ENCODE data around the gene IL6R.
"Not testable (repeated sequence)": the region's sequence is repeated elsewhere in the genome, so short reads cannot be mapped to it uniquely, and the experiment has no call there.

Gene IL6R

DNA sequence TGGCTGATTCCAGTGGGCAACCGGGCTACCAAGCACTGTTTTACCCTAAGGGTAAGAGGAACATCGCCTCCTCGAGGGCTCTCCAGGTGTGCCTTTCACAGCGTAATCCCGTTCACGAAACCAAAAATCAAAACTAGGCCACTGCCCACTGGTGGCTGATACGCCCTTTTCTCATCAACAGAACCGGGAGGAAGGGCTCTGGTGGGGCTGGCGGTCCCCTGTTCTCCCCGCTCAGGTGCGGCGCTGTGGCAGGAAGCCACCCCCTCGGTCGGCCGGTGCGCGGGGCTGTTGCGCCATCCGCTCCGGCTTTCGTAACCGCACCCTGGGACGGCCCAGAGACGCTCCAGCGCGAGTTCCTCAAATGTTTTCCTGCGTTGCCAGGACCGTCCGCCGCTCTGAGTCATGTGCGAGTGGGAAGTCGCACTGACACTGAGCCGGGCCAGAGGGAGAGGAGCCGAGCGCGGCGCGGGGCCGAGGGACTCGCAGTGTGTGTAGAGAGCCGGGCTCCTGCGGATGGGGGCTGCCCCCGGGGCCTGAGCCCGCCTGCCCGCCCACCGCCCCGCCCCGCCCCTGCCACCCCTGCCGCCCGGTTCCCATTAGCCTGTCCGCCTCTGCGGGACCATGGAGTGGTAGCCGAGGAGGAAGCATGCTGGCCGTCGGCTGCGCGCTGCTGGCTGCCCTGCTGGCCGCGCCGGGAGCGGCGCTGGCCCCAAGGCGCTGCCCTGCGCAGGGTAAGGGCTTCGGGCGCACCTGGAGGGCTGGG lies at the start of gene IL6R:
Gene IL6R, plus strand, starts transcription at position 360 of the 763 bp plus-strand sequence. Its CDS starts 287 bp downstream, at position 647.
- no peak for FAIRE-seq

DNA sequence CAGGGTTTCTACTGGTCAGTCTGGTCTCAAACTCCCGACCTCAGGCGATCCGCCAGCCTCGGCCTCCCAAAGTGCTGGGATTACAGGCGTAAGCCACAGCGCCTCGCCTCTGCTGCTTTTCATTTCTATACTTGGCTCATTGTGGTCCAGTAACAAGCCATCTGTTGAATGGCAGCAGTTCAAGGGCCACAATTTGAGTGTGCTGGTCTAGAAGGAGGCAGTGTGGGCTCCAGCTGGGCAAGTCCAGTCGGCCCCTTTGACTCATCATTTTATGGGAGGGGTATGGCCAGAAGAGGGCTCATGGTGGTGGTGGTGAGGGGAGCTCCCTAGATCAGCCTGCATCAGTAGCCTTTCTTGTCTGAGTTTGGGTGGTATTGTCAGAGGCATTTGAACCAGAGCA lies 46.6 kb upstream of the IL6R start:
- no peak for FAIRE-seq

DNA sequence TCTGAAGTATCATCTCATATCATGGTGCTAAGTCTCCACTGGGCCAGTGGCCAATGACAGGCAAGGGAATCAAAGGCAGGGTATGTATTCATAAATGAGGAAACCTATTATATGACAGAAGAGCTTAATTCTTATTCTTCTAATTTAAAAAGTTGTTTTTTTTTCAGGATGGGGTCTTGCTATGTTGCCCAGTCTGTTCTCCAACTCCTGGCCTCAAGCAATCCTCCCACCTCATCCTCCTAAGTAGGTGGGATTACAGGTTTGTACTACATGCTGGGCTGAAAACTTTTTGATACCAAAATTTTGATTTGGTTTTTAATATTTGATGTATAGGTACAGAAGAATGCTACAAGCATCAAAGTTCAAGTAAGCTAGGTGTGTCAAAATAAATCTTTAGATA lies 44.9 kb upstream of the IL6R start:
- no peak for FAIRE-seq

DNA sequence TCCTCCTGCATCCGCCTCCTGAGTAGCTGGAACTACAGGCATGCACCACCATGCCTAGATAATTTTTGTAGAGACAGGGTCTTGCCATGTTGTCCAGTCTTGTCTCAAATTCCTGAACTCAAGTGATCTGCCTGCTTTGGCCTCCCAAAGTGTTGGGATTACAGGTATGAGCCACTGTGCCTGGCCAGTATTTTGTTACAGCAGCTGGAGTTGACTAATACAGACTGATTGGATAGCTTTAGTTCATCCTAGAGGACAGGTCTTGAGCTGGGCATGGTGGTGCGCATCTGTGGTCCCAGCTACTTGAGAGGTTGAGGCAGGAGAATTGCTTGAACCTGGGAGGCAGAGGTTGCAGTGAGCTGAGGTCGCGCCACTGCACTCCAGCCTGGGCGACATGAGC lies 44.3 kb upstream of the IL6R start:
- not testable (repeated sequence) for FAIRE-seq

DNA sequence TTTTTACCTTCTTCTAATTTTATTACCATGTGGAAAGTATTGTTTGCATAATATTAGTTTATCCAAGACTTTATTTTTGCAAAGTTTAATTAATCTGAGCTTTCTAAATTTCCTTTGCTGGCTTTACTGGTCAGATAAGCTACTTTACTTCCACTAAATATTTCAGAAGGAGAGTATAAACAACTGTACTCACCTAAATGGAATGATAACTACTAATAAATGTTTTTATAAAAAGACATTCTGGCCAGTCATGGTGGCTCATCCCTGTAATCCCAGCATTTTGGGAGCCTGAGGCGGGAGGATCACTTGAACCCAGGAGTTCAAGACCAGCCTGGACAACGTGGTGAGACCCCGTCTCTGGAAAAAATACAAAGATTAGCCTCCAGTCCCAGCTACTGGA lies 43.8 kb upstream of the IL6R start:
- FAIRE-seq: no peak

DNA sequence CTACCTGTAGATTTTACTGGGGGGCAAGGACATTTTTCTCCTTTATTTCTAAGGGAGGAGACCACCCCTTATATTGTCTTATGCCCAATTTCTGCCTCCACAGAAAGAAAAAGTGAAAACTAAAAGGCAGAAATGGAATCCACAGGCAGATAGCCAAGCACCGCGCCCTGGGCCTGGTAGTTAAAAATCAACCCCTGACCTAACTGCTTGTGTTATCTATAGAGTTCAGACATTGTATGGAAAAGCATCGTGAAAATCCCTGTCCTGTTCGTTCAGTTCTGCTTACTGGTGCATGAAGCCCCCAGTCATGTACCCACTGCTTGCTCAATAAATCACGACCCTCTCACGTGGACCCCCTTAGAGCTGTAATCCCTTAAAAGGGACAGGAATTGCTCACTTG lies 33.7 kb upstream of the IL6R start:
- FAIRE-seq: no peak

DNA sequence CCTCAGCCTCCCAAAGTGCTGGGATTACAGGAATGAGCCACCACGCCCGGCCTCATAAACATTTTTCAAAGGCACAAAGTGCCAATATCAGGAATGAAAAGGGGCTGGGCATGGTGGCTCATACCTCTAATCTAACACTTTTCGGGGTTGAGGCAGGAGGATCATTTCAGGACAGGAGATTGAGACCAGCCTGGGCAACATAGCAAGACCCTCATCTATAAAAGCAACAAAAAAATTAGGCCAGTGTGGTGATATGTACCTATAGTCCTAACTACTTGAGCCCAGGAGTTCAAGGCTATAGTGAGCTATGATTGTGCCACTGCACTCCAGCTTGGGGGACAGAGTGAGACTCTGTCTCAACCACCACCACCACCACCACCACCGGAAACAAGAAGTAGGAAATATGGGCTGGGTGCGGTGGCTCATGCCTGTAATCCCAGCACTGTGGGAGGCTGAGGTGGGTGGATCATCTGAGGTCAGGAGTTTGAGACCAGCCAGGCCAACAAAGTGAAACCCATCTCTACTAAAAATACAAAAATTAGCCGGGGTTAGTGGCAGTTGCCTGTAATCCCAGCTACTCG lies 31.3 kb upstream of the IL6R start:
- FAIRE-seq: not testable (repeated sequence)

DNA sequence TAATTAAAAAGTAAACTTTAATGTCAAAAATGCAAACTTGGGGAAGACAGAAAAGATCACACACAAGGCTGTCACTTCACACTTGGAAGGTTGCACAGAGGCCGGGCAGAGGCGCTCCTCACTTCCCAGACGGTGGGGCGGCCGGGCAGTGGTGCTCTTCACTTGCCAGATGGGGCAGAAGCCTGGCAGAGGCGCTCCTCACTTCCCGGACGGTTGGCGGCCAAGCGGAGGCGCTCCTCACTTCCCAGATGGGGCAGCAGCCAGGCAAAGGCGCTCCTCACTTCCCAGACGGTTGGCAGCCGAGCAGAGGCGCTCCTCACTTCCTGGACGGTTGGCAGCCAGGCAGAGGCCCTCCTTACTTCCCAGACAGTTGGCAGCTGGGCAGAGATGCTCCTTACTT lies 25.8 kb upstream of the IL6R start:
- FAIRE-seq: no peak

DNA sequence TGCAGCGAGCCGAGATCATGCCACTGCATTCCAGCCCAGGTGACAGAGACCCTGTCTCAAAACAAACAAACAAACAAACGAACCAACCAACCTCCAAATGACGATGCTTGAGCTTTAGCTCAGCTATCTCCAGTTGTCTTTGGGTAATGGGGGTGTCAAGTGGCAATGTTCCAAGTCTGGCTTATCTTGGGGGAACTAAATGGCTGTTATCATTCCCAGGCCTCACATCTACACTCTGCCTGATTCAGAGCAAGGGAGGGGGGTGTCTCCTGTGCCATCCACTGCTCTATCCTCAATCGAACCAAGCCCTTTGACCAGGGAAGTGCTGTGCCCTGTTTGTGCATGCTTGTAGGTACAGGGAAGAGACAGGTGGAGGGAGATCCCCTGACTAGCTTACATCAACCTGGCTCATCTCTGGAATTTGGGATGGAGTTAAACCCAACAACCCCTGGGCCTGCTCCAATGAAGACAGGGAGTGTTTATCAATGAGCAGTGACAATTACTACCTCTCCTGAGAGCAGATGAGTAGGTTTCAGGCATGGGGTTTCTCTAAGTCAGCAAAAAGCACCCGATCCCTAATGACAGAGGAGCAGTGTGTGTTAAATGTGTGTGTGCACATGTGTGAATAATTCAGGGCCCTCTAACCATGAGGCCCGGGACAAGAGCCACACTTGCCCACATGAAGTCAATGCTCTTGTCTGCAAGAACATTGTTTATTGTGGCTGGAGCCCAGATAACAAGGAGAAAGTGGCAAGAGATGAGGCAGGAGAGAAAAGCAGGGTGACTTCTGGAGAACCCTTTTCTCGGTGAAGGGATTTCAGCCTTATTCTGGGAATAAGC lies 20.3 kb upstream of the IL6R start:
- no peak for FAIRE-seq

DNA sequence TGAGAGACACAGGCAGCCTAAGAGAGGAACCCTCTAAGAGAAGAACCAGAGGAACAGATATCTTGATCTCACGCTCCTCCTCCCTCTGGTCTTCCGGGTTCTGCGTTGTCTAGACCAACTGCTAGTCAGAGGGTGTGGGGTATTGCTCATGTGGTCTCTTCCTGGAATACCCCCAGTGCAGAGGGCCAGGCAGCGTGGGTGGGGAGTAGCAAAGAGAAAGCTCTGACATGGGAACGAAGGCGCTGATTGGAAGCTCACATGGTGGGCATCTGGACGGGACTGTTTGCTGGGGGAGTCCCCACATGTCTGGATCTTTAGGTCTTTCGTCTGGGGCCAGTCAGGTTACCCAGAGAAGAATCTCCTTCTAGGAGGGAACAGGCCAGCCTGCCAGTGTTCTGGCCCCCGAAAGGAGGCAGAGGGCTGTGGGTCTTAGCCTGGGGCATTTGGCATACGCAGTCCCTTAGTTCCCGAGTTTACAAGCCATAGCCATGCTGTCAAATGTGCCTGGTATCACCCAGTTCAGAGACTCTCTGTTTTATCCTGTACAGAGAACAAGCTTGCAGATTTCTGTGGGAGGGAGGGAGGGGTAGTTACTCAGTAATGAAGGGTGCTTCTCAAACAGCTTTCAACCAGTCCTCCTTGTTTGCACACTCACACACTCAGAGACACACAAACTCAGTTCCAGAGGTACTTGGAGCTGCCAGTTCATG lies 18.3 kb upstream of the IL6R start:
- FAIRE-seq: no peak

DNA sequence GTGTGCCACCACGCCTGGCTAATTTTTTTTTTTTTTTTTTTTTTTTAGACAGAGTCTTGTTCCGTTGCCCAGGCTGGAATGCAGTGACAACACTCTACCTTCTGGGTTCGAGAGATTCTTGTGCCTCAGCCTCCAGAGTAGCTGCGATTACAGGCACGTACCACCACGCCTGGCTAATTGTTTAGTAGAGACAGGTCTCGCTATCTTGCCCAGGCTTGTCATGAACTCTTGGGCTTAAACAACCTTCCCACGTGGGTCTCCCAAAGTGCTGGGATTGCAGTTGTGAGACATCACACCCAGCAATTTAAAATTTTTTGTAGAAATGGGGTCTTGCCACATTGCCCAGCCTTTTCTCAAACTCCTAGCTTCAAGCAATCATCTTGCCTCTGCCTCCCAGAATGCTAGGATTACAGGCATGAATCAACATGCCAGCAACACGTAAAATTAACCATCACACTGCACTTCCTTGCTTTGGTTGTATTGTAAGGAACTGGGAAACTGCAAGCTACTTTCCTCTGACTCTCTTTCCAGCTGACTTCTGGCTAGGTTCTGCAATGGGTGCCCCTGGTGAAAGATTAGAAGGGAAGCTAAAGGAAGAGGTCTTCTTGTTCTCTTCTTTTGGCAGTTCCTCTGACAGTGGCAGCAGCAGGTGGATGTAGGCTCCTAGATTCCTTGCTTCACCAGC lies 13.9 kb upstream of the IL6R start:
- FAIRE-seq: no peak

DNA sequence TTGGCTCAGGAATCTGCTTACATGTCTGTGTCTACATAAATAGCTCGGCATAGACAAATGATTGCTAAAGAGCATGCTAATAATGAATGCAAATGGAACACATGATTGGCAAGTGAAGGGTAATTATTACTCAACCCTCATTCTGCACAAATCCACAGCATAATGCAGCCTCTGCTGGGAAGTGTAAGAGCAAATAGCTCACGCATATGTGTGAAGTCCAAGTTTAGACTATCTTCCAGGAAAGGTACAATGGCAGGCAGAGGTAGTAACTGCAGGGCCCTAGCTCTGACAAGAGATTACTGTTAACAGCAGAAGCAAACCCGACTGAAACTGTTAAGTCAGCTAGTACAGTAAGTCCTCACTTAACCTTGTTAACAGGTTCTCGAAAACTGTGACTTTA lies 7.0 kb upstream of the IL6R start:
- FAIRE-seq: no peak

DNA sequence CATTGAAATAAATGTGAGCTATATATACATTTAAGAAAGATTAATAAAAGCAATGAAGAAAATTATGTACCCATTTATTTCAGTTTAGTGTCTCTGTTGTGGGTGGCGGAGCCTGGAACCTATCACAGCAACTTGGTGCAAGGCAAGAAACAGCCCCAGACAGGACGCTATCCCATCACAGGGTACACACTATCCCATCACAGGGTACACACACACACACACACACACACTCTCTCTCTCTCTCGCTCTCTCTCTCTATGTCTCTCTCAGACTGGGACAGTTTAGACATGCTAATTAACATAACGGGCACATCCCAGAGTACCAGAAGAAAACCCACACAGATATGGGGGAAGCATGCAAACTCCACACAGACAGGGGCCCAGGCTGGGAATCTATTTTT lies 6.5 kb upstream of the IL6R start:
- FAIRE-seq: no peak

DNA sequence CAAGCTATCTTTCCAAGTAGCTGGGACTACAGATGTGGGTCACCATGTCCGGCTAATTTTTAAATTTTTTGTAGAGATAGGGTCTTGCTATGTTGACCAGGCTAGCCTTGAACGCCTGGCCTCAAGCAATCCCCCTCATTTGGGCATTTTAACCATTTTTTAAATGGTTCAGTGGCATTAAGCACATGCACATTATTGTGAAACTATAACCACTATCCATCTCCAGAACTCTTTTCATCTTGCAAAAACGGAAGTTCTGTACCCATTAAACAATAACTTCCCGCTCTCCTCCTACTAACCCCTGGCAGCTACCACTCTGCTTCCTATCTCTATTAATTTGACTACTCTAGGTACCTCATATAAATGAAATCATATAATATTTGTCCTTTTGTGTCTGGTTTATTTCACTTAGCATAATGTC lies 4.8 kb upstream of the IL6R start:
- FAIRE-seq: no peak

DNA sequence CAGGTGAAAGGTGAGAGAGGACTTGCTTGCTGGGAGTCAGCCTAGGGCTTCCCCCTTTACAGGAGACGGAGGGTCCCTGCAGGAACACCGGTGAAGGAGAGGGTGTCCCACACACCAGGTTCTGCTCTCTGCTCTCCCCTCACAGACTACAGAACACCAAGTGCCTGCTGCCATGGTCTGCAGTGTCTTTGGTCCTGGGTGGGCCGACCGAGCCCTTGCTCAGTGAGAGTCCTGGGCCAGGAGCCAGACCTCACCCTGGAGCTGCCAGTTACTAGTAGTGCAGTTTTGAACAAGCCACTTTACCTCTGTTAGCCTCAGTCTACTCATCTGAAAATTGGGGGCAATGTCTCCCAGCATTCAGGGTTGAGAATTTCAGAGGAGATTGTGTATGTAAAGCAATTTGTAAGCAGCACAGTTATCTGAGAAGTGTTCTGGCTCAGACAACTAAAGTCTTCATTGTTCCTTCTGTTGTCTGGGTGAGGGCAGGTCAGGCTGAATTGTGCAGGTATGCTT lies 2.7 kb upstream of the IL6R start:
- no peak for FAIRE-seq

DNA sequence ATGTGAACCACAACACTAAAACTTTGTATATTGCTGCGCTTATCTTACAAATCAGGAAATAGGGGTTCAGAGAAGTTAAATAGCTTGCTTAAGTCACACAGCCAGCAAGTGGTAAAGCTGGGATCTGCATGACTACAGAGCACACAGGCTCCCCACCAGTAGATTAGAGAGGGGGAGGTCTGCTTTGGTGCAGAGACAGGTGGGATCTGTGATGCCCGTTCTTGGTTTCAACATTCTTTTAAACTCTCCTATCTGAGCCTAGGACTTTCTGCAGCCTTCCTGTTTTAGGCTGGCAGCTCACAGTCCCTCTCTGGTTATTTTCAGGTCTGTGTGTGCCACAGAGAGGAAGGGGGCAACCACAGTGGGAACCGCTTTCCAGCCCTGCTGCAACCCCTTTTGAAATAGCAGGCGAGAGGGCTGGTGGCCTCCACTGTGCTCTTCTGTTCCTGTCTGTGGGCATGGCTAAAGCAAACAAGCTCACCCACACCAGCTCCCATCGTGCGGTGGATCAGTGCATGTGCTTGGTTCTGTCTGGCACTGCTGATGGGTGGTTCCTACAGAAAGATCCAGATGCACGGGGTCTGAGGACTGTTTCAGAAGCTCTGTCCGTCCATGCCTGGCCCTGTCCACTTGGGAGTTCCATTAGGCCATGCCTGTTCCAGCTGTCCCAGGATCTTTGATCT lies 1.7 kb upstream of the IL6R start:
- no peak for FAIRE-seq

DNA sequence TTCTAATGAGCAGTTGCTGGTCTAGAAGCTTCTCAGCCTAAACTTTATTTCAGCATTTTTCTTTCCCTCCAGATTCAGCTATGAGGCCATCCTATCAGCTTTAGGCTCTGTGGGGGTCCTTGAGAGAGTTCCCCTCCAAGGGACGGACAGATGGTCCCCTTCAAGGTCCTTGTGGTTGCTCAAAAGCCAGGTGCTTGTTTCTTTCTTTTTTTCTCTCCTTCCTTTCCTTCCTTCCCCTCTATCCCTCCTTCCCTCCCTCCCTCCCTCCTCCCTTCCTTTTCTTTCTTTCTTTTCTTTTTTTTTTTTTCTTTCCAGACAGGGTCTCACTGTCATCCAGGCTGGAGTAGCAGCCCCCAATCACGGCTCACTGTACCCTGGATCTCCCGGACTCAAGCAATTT lies 1.2 kb upstream of the IL6R start:
- no peak for FAIRE-seq

DNA sequence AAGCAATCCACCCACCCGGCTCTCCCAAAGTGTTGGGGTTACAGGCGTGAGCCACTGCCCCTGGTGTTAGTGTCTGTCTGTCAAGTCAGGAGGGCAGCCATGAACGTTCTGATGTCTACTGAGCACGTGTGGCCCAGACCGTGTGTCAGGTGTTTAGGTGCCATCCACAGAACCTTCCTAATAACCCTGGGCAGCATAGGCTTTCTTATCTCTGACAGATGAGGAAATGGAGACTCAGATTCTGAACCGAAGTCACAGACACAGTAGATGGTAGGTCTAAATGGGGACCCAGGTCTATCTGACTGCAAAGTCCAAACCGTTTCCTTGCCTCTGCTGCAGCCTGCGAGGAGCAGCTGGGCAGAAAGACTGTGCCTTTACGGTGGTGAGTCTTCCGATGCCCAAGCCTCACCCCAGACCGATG lies 622 bp upstream of the IL6R start:
- FAIRE-seq: no peak

DNA sequence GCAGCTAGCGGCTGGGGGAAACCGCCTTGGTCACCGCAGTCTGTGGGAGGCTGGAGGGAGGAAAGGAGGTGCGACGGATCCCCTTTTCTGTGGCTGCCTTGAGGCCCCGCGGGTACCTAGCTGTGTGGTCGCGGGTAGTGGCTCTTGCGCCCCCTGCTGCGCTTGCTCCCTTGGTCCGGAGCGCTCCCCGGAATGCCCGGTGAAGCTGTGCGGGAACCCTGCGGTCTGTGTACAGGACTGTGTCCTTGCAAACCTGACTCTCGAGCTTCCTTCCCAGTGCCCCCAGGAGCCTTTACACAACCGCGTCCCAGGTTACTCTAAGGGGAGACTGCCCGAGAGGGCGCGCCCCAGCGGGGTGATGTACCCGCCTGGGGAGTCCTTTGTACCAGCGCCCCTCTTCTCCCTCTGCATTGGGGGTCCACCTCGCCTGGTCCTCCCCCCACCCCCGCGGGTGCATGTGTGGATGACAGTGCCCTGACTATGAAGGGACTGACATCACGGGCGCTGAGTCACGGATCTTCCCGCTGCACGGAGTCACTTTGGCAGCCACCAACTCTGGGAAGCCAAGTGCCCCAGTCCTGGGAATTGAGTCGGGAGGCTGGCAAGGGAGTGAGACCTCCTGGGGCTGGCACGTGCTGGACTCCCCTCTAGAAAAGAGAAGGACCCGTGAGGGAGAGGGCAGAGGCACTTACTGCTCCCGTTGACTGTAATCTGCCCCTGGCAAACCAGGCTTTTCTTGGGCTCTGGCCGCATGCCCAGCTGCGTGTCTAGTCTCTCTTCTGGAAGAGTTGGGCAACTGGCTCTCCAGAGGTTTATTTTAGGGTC lies 816 bp downstream of the IL6R start:
- FAIRE-seq: no peak

DNA sequence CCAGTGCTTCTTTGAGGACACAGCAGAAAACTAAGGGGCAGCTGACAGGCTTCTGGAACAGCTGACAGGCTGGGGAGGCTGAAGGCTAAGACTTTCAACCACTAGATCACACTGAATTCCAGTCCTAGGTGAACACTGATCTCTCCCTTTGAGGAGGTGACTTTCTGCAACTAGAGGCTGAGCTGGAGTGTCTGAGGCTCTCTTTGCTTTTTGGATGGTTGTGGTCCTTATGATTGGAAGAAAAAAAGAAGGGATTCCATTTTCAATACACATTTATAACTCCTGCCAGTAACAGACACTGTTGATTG lies 1.4 kb downstream of the IL6R start:
- no peak for FAIRE-seq

DNA sequence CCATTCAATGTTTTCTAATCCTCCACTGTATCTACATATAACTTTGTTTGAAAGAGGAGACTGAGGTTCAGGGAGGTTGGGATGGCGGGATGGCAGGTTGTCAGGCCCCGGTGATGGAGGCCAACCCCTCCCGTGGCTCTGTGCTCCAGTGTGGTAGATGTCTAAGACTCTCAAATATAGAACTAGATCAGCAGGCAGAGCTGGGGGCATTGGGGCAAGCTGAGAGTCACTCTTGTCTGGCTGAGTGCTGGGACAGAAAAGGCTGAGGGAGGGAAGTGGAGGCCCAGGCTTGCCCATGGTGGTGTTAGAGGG lies 1.7 kb downstream of the IL6R start:
- no peak for FAIRE-seq

Data from G401.6 (cell line).